SK-N-SH (cell line): ENCODE results near the gene SLC38A7. TPM values are rescaled to one million over a fixed set of nuclear protein-coding genes. Genes with fewer than 3 reads are reported as not detected.

Experiments
- CTCF ChIA-PET: fragments of 300-600, 350-600 bp; formaldehyde crosslinking; extraction: SDS; loops from one replicate; lab custom pipeline; 2021; lab: Yijun Ruan, JAX
- POLR2A ChIA-PET: fragments of 350-600 bp; sonication (Branson Sonifier 250); formaldehyde crosslinking; extraction: SDS; loops from one replicate; lab custom pipeline; 2020; ENCODE audit warnings: antibody characterized with exemption, inconsistent platforms; lab: Yijun Ruan, JAX
- DNase-seq: peaks from one replicate; pipeline ENCODE4 v3.0.0; 2012
- H2AFZ ChIP-seq: fragments of 200-600 bp; sonication (generic); 2 replicates; pipeline ENCODE4 v1.8.1; 2016; ENCODE audit warnings: antibody characterized with exemption, mild to moderate bottlenecking, low read depth
- H3F3A ChIP-seq: fragments of 200-600 bp; sonication (generic); replicated peaks from 2 replicates; pipeline ENCODE3; 2016; ENCODE audit warnings: antibody characterized with exemption, mild to moderate bottlenecking; ENCODE audit not compliant: insufficient read depth
- H3K27ac ChIP-seq, 2 experiments: fragments of 200-500 bp in 1 of 2; fragments of 200-600 bp in 1 of 2; sonication (Bioruptor generic) in 1 of 2; sonication (generic), shearing (Covaris generic) in 1 of 2; 2 replicates each; pipeline versions ENCODE4 v1.5.1 to v1.6.1; 2014 to 2016; ENCODE audit warnings: low read depth in 2 of 2, inconsistent platforms in 1 of 2, low read length in 1 of 2, mild to moderate bottlenecking in 1 of 2, mixed read lengths in 1 of 2
- H3K27me3 ChIP-seq: fragments of 200-600 bp; sonication (generic), shearing (Covaris generic); 2 replicates; pipeline ENCODE4 v1.6.1; 2016; ENCODE audit warnings: mixed run types; ENCODE audit not compliant: insufficient read depth
- H3K36me3 ChIP-seq, 2 experiments: fragments of 200-500 bp in 1 of 2; fragments of 200-600 bp in 1 of 2; sonication (Bioruptor generic) in 1 of 2; sonication (generic) in 1 of 2; replicated peaks in 1 of 2; 2 replicates each; pipeline versions ENCODE3 to v1.5.1; 2014 to 2016; ENCODE audit warnings: low read length in 1 of 2, mild to moderate bottlenecking in 1 of 2; ENCODE audit not compliant: insufficient read depth in 2 of 2, control insufficient read depth in 1 of 2
- H3K4me1 ChIP-seq, 2 experiments: fragments of 200-500 bp in 1 of 2; fragments of 200-600 bp in 1 of 2; sonication (Bioruptor generic) in 1 of 2; sonication (generic), shearing (Covaris generic) in 1 of 2; 2 replicates each; pipeline versions ENCODE4 v1.5.1 to v1.6.1; 2014 to 2016; ENCODE audit warnings: low read depth in 1 of 2, low read length in 1 of 2, mixed run types in 1 of 2; ENCODE audit not compliant: insufficient read depth in 2 of 2, control insufficient read depth in 1 of 2
- H3K4me2 ChIP-seq: fragments of 200-600 bp; sonication (generic), shearing (Covaris generic); 2 replicates; pipeline ENCODE4 v1.6.1; 2017; ENCODE audit warnings: mixed run types
- H3K4me3 ChIP-seq, 2 experiments: fragments of 200-500 bp in 1 of 2; fragments of 200-600 bp in 1 of 2; sonication (Bioruptor generic) in 1 of 2; sonication (generic), shearing (Covaris generic) in 1 of 2; 2 replicates each; pipeline versions ENCODE4 v1.5.1 to v1.8.1; 2014 to 2016; ENCODE audit warnings: low read depth in 2 of 2, inconsistent platforms in 1 of 2, low read length in 1 of 2, mild to moderate bottlenecking in 1 of 2, mixed read lengths in 1 of 2, moderate library complexity in 1 of 2
- H3K79me2 ChIP-seq: fragments of 200-600 bp; sonication (generic); 2 replicates; pipeline ENCODE4 v1.8.1; 2017; ENCODE audit warnings: mild to moderate bottlenecking; ENCODE audit not compliant: insufficient read depth
- H3K9ac ChIP-seq: fragments of 200-600 bp; sonication (generic); 2 replicates; pipeline ENCODE4 v1.6.1; 2017; ENCODE audit warnings: mixed run types
- H3K9me2 ChIP-seq: fragments of 200-600 bp; sonication (generic); 2 replicates; pipeline ENCODE4 v1.6.1; 2017; ENCODE audit warnings: mixed run types
- H3K9me3 ChIP-seq: fragments of 200-600 bp; sonication (generic); 2 replicates; pipeline ENCODE4 v1.6.1; 2017; ENCODE audit warnings: mixed run types, mild to moderate bottlenecking, moderate library complexity
- H4K20me1 ChIP-seq: fragments of 200-600 bp; sonication (generic); 2 replicates; pipeline ENCODE4 v1.6.1; 2017; ENCODE audit warnings: mild to moderate bottlenecking, mixed run types; ENCODE audit not compliant: insufficient read depth
- CHD2 ChIP-seq: fragments of 150-350 bp; IDR thresholded peaks from 2 replicates; pipeline ENCODE4 v1.6.1; 2018; ENCODE audit warnings: low read length; ENCODE audit not compliant: partially characterized antibody
- CTCF ChIP-seq: fragments of 200-600 bp; sonication (generic); IDR thresholded peaks from 2 replicates; pipeline ENCODE4 v1.6.1; 2017; ENCODE audit warnings: antibody characterized with exemption, mild to moderate bottlenecking, moderate library complexity
- EP300 ChIP-seq, 2 experiments: IDR thresholded peaks; 2 replicates each; pipeline versions ENCODE4 v1.4.0 to v1.6.1; 2012; ENCODE audit warnings: borderline replicate concordance in 1 of 2, low read depth in 1 of 2, low read length in 1 of 2
- EZH2phosphoT487 ChIP-seq: fragments of 200-600 bp; sonication (generic); IDR thresholded peaks from 2 replicates; pipeline ENCODE4 v1.6.1; 2017; ENCODE audit warnings: low read depth, mixed run types, mild to moderate bottlenecking, antibody characterized with exemption, moderate library complexity, borderline replicate concordance
- FOSL2 ChIP-seq: IDR thresholded peaks from 2 replicates; pipeline ENCODE4 v1.4.0; 2012; ENCODE audit warnings: low read depth, mild to moderate bottlenecking, moderate library complexity, borderline replicate concordance
- FOXM1 ChIP-seq: IDR thresholded peaks from 2 replicates; pipeline ENCODE4 v1.4.0; 2012; ENCODE audit warnings: low read depth, mild to moderate bottlenecking
- GABPA ChIP-seq: IDR thresholded peaks from 2 replicates; pipeline ENCODE4 v1.4.0; 2012; ENCODE audit warnings: low read depth, mild to moderate bottlenecking
- GATA2 ChIP-seq: sonication (generic); formaldehyde crosslinking; IDR thresholded peaks from 2 replicates; pipeline ENCODE4 v1.5.0; 2020; ENCODE audit warnings: mild to moderate bottlenecking, missing genetic modification reagents
- MAX ChIP-seq: IDR thresholded peaks from 2 replicates; pipeline ENCODE4 v1.4.0; 2012; ENCODE audit warnings: low read depth
- NFIC ChIP-seq: IDR thresholded peaks from 2 replicates; pipeline ENCODE4 v1.4.0; 2012; ENCODE audit warnings: borderline replicate concordance
- NRF1 ChIP-seq: IDR thresholded peaks from 2 replicates; pipeline ENCODE4 v1.6.1; 2012; ENCODE audit warnings: low read depth, mild to moderate bottlenecking, low read length
- RFX5 ChIP-seq: IDR thresholded peaks from 2 replicates; pipeline ENCODE4 v1.6.1; 2012; ENCODE audit warnings: mild to moderate bottlenecking, improper control_type of control experiment, low read length
- RXRA ChIP-seq: IDR thresholded peaks from 2 replicates; pipeline ENCODE4 v1.4.0; 2012; ENCODE audit warnings: low read depth, mild to moderate bottlenecking, borderline replicate concordance
- SIN3A ChIP-seq: IDR thresholded peaks from 2 replicates; pipeline ENCODE4 v1.6.1; 2012; ENCODE audit warnings: low read depth, mild to moderate bottlenecking, low read length, moderate library complexity, borderline replicate concordance
- TAF1 ChIP-seq: IDR thresholded peaks from 2 replicates; pipeline ENCODE4 v1.6.1; 2012; ENCODE audit warnings: low read depth, mild to moderate bottlenecking, low read length, moderate library complexity, borderline replicate concordance
- TEAD4 ChIP-seq: IDR thresholded peaks from 2 replicates; pipeline ENCODE4 v1.4.0; 2012; ENCODE audit warnings: mild to moderate bottlenecking, borderline replicate concordance; ENCODE audit not compliant: insufficient read depth
- USF1 ChIP-seq: IDR thresholded peaks from 2 replicates; pipeline ENCODE4 v1.4.0; 2012; ENCODE audit warnings: low read depth, borderline replicate concordance
- WGBS: methylation state at CpG from one replicate; pipeline ENCODE4 v1.1.6; 2017; ENCODE audit warnings: low lambda C conversion rate; 5-methylcytosine and 5-hydroxymethylcytosine counted together
- polyA plus RNA-seq, 3 experiments: library from polyadenylated mRNA; depleted of rRNA; stranded (reverse); fragments of >200 nt; gene quantifications; 2 replicates each; pipeline ENCODE4 v1.2.3, GENCODE V29; 2012
- TF ChIP-seq, protein P1 (sequence below): IDR thresholded peaks from 2 replicates; pipeline ENCODE4 v1.4.0; 2012; ENCODE audit warnings: low read depth, borderline replicate concordance
- TF ChIP-seq, protein P2 (sequence below): IDR thresholded peaks from 2 replicates; pipeline ENCODE4 v1.6.1; 2012; ENCODE audit warnings: mild to moderate bottlenecking, low read depth, low read length, moderate library complexity

SLC38A7 gene
- polyA plus RNA-seq, 1 of the 3 experiments (the other 2 are of a cell fraction), result 14.1 TPM

DNA sequence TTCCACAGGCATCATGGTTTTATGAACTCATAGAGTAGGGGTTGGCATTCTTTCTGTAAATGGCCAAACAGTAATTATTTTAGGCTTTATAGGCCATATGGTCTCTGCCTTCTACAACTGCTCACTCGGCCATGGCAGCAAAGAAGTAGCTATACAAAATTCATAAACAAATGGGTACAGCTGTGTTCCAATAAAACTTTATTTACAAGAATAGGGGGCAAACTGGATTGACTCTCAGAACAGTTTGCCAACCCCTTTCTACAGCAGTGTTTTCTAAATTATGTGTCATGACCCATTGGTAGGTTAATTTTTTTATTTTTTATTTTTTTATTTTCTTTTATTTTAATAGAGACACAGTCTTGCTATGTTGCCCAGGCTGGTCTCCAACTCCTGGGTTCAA is 29.2 kb upstream of the SLC38A7 start:
- Histone ChIP-seq H3K9ac (no peak overlapping the region), H3K9me3 (no peaks in the 10 kb centered on the region), H4K20me1 (no peaks in the 10 kb centered on the region), H3K4me2 (no peak overlapping the region), H2AFZ (no peak overlapping the region), H3K4me1 (no peaks in the 10 kb centered on the region), H3K4me3 (no peak overlapping the region), H3K79me2 (no peaks in the 10 kb centered on the region), H3K36me3 (peaks cover 55 to 69% of the 10 kb centered on the region in 2 experiments), H3K9me2 (no peaks in the 10 kb centered on the region), H3K27me3 (no peaks in the 10 kb centered on the region), H3F3A (no peaks in the 10 kb centered on the region), H3K27ac (no peak overlapping the region)
- 100% methylated on average over 1 of the region's 1 CpG for WGBS
- DNase-seq, result no peak
- TF ChIP-seq, protein P1, sequence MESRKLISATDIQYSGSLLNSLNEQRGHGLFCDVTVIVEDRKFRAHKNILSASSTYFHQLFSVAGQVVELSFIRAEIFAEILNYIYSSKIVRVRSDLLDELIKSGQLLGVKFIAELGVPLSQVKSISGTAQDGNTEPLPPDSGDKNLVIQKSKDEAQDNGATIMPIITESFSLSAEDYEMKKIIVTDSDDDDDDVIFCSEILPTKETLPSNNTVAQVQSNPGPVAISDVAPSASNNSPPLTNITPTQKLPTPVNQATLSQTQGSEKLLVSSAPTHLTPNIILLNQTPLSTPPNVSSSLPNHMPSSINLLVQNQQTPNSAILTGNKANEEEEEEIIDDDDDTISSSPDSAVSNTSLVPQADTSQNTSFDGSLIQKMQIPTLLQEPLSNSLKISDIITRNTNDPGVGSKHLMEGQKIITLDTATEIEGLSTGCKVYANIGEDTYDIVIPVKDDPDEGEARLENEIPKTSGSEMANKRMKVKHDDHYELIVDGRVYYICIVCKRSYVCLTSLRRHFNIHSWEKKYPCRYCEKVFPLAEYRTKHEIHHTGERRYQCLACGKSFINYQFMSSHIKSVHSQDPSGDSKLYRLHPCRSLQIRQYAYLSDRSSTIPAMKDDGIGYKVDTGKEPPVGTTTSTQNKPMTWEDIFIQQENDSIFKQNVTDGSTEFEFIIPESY, result no peak
- TF ChIP-seq SIN3A (no peak), GATA2 (CRISPR knock-in tag) (no peak), RFX5 (no peak), TAF1 (no peak), USF1 (no peak), EZH2phosphoT487 (no peak), NFIC (no peak), CHD2 (no peak), FOSL2 (no peak), RXRA (no peak), EP300 (IDR thresholded peaks at IDR 0.05; ENCODE audit: borderline replicate concordance in 1 of 2, low read depth in 1 of 2, low read length in 1 of 2) (no peak), FOXM1 (no peak), NRF1 (no peak), TEAD4 (no peak), CTCF (no peak), GABPA (no peak), MAX (no peak)
- TF ChIP-seq, protein P2, sequence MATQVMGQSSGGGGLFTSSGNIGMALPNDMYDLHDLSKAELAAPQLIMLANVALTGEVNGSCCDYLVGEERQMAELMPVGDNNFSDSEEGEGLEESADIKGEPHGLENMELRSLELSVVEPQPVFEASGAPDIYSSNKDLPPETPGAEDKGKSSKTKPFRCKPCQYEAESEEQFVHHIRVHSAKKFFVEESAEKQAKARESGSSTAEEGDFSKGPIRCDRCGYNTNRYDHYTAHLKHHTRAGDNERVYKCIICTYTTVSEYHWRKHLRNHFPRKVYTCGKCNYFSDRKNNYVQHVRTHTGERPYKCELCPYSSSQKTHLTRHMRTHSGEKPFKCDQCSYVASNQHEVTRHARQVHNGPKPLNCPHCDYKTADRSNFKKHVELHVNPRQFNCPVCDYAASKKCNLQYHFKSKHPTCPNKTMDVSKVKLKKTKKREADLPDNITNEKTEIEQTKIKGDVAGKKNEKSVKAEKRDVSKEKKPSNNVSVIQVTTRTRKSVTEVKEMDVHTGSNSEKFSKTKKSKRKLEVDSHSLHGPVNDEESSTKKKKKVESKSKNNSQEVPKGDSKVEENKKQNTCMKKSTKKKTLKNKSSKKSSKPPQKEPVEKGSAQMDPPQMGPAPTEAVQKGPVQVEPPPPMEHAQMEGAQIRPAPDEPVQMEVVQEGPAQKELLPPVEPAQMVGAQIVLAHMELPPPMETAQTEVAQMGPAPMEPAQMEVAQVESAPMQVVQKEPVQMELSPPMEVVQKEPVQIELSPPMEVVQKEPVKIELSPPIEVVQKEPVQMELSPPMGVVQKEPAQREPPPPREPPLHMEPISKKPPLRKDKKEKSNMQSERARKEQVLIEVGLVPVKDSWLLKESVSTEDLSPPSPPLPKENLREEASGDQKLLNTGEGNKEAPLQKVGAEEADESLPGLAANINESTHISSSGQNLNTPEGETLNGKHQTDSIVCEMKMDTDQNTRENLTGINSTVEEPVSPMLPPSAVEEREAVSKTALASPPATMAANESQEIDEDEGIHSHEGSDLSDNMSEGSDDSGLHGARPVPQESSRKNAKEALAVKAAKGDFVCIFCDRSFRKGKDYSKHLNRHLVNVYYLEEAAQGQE, result no peak
- POLR2A ChIA-PET, result no interaction called here
- CTCF ChIA-PET, result interaction anchor here (1.2 kb wide), 1 partner anchor 43 kb away, joined by 4 read pairs; no protein-coding TSS in a partner anchor
